HG02588 (cell line): ENCODE data around the gene FBLN7.

Experiments
- ATAC-seq: cut with Tn5 transposase; IDR thresholded peaks from one replicate; pipeline ENCODE4 v1.9.1; 2021; ENCODE audit warnings: mild to moderate bottlenecking, moderate library complexity; ENCODE audit not compliant: unreplicated experiment

The FBLN7 gene

GRCh38 chr2:112140205-112140802 lies 2.1 kb downstream of the FBLN7 start:
- no peak for ATAC-seq

GRCh38 chr2:112140899-112141625 lies 2.9 kb downstream of the FBLN7 start:
- no peak for ATAC-seq

- ATAC-seq = no peak
Measured at GRCh38 chr2:112141626-112142007, 3.4 kb downstream of the FBLN7 start.

GRCh38 chr2:112142525-112143078 lies 4.4 kb downstream of the FBLN7 start:
- ATAC-seq = no peak

GRCh38 chr2:112143150-112143549 lies 5.0 kb downstream of the FBLN7 start:
- ATAC-seq = no peak

GRCh38 chr2:112144966-112145365 lies 6.8 kb downstream of the FBLN7 start:
- ATAC-seq = no peak

GRCh38 chr2:112147382-112148168 lies 9.4 kb downstream of the FBLN7 start:
- no peak for ATAC-seq

GRCh38 chr2:112148477-112148876 lies 10.3 kb downstream of the FBLN7 start:
- ATAC-seq = no peak

- ATAC-seq = no peak
Measured at GRCh38 chr2:112149194-112149593, 11.0 kb downstream of the FBLN7 start.

GRCh38 chr2:112149866-112150435 lies 11.8 kb downstream of the FBLN7 start:
- ATAC-seq = no peak

GRCh38 chr2:112150447-112150846 lies 12.3 kb downstream of the FBLN7 start:
- no peak for ATAC-seq

GRCh38 chr2:112150851-112151250 lies 12.7 kb downstream of the FBLN7 start:
- no peak for ATAC-seq

GRCh38 chr2:112151271-112151670 lies 13.1 kb downstream of the FBLN7 start:
- ATAC-seq = no peak

- no peak for ATAC-seq
Measured at GRCh38 chr2:112151701-112152440, 13.7 kb downstream of the FBLN7 start.

GRCh38 chr2:112152476-112153178 lies 14.4 kb downstream of the FBLN7 start:
- ATAC-seq = no peak

GRCh38 chr2:112153179-112153490 lies 14.9 kb downstream of the FBLN7 start:
- no peak for ATAC-seq

GRCh38 chr2:112153501-112153900 lies 15.3 kb downstream of the FBLN7 start:
- no peak for ATAC-seq

- no peak for ATAC-seq
Measured at GRCh38 chr2:112154246-112155117, 16.3 kb downstream of the FBLN7 start.
